PC-3 (cell line): Measurements from ENCODE around the gene OSMR. TPM values are rescaled to one million over a fixed set of nuclear protein-coding genes. Genes with fewer than 3 reads are reported as not detected.

Experiments
- ATAC-seq: fragments of 200-7000 bp; cut with Tn5 transposase; 2 replicates; pipeline ENCODE4 v1.9.1; 2020; ENCODE audit warnings: mild to moderate bottlenecking, moderate library complexity
- BruUV-seq: library from RNA; stranded (reverse); fragments of 400-500 nt; replicated peaks from 2 replicates; lab custom pipeline; 2021; lab: Mats Ljungman, UMichigan
- CTCF ChIA-PET: fragments of 300-600 bp; sonication (Branson Sonifier 250); formaldehyde crosslinking; loops from one replicate; lab custom pipeline; 2022; ENCODE audit warnings: antibody characterized with exemption; lab: Charles Lee
- POLR2A ChIA-PET: fragments of 300-600 bp; sonication (Branson Sonifier 250); formaldehyde crosslinking; loops from one replicate; lab custom pipeline; 2022; ENCODE audit warnings: antibody characterized with exemption; ENCODE audit not compliant: unreplicated experiment; lab: Charles Lee
- DNase-seq: peaks from one replicate; pipeline ENCODE4 v3.0.0-alpha.2; 2015
- H2AFZ ChIP-seq: fragments of 300-600 bp; sonication (generic); 2 replicates; pipeline ENCODE4 v1.6.0; 2016; ENCODE audit warnings: antibody characterized with exemption, low read length
- H3F3A ChIP-seq: fragments of 300-600 bp; sonication (generic); one replicate; pipeline ENCODE4 v1.6.0; 2017; ENCODE audit warnings: antibody characterized with exemption, low read length, control low read depth, mild to moderate bottlenecking; ENCODE audit not compliant: unreplicated experiment
- H3K27ac ChIP-seq: fragments of 300-600 bp; sonication (generic); 2 replicates; pipeline ENCODE4 v1.5.1; 2016; ENCODE audit warnings: mild to moderate bottlenecking, low read length
- H3K27me3 ChIP-seq: fragments of 300-600 bp; sonication (generic); 2 replicates; pipeline ENCODE4 v1.6.1; 2016; ENCODE audit warnings: low read length, mixed read lengths
- H3K36me3 ChIP-seq: fragments of 300-600 bp; sonication (generic); 2 replicates; pipeline ENCODE4 v1.6.1; 2016; ENCODE audit warnings: low read depth, mixed run types, low read length, mixed read lengths
- H3K4me1 ChIP-seq: fragments of 300-600 bp; sonication (generic); 2 replicates; pipeline ENCODE4 v1.5.1; 2016; ENCODE audit warnings: low read length; ENCODE audit not compliant: insufficient read depth
- H3K4me2 ChIP-seq: fragments of 300-600 bp; sonication (generic); 2 replicates; pipeline ENCODE4 v1.6.0; 2016; ENCODE audit warnings: low read length
- H3K4me3 ChIP-seq: fragments of 300-600 bp; sonication (generic); 2 replicates; pipeline ENCODE4 v1.5.1; 2016; ENCODE audit warnings: mild to moderate bottlenecking, low read length, mixed read lengths
- H3K79me2 ChIP-seq: fragments of 300-600 bp; sonication (generic); 2 replicates; pipeline ENCODE4 v1.6.1; 2017; ENCODE audit warnings: low read length, mixed read lengths
- H3K9ac ChIP-seq: fragments of 300-600 bp; sonication (generic); 2 replicates; pipeline ENCODE4 v1.6.0; 2016; ENCODE audit warnings: mild to moderate bottlenecking, low read length
- H3K9me2 ChIP-seq: fragments of 300-600 bp; sonication (generic); replicated peaks from 2 replicates; pipeline ENCODE4 v1.6.1; 2016; ENCODE audit warnings: mixed run types, low read length, mixed read lengths
- H3K9me3 ChIP-seq: fragments of 300-600 bp; sonication (generic); 2 replicates; pipeline ENCODE4 v1.6.1; 2016; ENCODE audit warnings: low read length, mixed read lengths
- H4K20me1 ChIP-seq: fragments of 300-600 bp; sonication (generic); 2 replicates; pipeline ENCODE4 v1.6.1; 2016; ENCODE audit warnings: low read length, mixed read lengths
- EZH2 ChIP-seq: fragments of 300-600 bp; sonication (generic); IDR thresholded peaks from one replicate; pipeline ENCODE4 v1.6.1; 2017; ENCODE audit warnings: antibody characterized with exemption, mild to moderate bottlenecking, low read length; ENCODE audit not compliant: unreplicated experiment
- EZH2phosphoT487 ChIP-seq: fragments of 300-600 bp; sonication (generic); IDR thresholded peaks from 2 replicates; pipeline ENCODE4 v1.6.1; 2018; ENCODE audit warnings: mild to moderate bottlenecking, antibody characterized with exemption, low read length, borderline replicate concordance
- intact Hi-C: fragments of 100-400 bp; cut with micrococcal nuclease; formaldehyde crosslinking; loops from 2 replicates; pipeline ENCODE4 v1.9.0; 2023
- total RNA-seq: library from RNA; depleted of rRNA; stranded (reverse); fragments of >200 nt; gene quantifications from 2 replicates; pipeline ENCODE4 v1.2.3, GENCODE V29; 2014
- TF ChIP-seq, protein P1 (sequence below): fragments of 300-600 bp; sonication (generic); conservative IDR thresholded peaks from 2 replicates; pipeline ENCODE4 v1.5.1; 2017; ENCODE audit warnings: antibody characterized with exemption, low read depth, mild to moderate bottlenecking, low read length

OSMR gene
- total RNA-seq, 1 experiment from 2014 or later = 13.7 TPM

DNA sequence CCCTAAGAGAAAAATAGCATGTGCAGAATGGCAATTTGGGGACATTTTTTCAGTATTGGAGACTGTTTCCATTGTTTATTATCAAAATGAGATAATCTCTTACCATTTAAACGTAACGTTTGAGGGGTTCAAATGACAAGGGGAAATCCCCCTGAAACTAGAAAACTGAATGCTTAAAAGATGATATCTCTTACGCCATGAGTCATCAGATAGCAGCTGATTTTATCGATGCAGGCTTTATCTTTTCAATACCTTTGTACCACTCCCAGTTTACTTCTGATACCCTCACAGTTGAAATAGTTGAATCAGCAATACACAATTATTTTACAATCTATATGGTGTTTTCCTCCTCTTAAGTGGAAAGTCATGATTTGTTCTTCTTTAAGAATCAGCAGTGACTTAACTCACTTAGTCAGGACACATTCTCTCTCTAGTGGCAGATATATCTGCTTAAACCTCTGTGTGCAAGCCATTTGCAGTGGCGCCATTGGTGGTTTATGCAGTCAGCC is 29.2 kb downstream of the OSMR start:
- intact Hi-C loops = no loop called here
- Histone ChIP-seq H3K4me2 (no peak overlapping the region), H3K27me3 (no peaks in the 10 kb centered on the region), H3K9me3 (no peaks in the 10 kb centered on the region), H3K9ac (no peak overlapping the region), H4K20me1 (no peaks in the 10 kb centered on the region; the same call in 1 of the 2 replicates), H3K9me2 (no peaks in the 10 kb centered on the region), H3K4me3 (no peak overlapping the region), H3K36me3 (peaks cover 30% of the 10 kb centered on the region), H3F3A (peaks cover 4% of the 10 kb centered on the region), H3K4me1 (peaks cover 32% of the 10 kb centered on the region), H3K79me2 (peaks cover 25% of the 10 kb centered on the region), H2AFZ (no peak overlapping the region), H3K27ac (no peak overlapping the region)
- ChIA-PET CTCF (no interaction called here), POLR2A (no interaction called here)
- no peak for DNase-seq
- no peak for ATAC-seq
- BruUV-seq = no TSS peak
- TF ChIP-seq EZH2 = no peak
- TF ChIP-seq EZH2phosphoT487 = no peak

DNA sequence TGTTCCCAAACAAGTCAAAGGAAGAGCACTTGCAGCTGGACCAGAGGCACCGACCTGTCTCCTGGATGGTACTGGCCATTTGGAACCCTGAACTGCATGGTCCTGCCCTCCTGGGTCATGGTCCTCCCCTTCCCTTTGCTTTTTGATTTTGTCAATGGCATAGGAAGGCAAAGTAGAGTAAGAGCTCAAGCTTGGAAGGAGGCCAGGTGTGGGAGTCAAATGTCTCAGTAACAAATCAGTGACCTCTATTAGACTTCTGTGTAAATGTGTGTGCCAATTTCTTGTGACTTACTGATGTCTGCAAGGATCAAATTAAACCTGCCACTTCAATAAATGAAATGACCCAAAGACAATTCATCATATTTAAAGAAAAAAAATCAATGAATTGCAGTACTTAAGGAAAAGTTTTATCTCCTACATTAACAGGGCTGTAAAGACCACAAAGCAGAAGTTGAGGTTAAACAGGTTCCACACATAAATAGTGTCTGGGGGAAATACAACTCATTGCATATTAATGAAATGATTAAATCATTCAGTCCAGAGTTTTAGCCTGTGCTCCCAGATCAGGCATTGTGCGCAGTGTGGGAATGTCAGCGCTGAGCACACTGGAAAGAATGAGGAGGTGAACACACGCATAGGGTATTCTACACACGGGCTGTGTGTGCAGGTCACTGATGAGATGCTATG is 32.7 kb downstream of the OSMR start:
- H4K20me1 ChIP-seq = no peaks in the 10 kb centered on the region; the same call in 1 of the 2 replicates
- no peak overlapping the region for H3K4me2 ChIP-seq
- DNase-seq (no peak), ATAC-seq (no peak)
- TF ChIP-seq EZH2phosphoT487 (no peak), EZH2 (no peak)
- TF ChIP-seq, protein P1, sequence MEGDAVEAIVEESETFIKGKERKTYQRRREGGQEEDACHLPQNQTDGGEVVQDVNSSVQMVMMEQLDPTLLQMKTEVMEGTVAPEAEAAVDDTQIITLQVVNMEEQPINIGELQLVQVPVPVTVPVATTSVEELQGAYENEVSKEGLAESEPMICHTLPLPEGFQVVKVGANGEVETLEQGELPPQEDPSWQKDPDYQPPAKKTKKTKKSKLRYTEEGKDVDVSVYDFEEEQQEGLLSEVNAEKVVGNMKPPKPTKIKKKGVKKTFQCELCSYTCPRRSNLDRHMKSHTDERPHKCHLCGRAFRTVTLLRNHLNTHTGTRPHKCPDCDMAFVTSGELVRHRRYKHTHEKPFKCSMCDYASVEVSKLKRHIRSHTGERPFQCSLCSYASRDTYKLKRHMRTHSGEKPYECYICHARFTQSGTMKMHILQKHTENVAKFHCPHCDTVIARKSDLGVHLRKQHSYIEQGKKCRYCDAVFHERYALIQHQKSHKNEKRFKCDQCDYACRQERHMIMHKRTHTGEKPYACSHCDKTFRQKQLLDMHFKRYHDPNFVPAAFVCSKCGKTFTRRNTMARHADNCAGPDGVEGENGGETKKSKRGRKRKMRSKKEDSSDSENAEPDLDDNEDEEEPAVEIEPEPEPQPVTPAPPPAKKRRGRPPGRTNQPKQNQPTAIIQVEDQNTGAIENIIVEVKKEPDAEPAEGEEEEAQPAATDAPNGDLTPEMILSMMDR = no peak
- H3K4me3 ChIP-seq = no peak overlapping the region
- CTCF ChIA-PET = no interaction called here
- intact Hi-C loops = no loop called here
- H3K79me2 ChIP-seq = peaks cover 19% of the 10 kb centered on the region
- H3F3A ChIP-seq = no peaks in the 10 kb centered on the region
- no peaks in the 10 kb centered on the region for H3K9me2 ChIP-seq
- BruUV-seq = no TSS peak
- H3K27me3 ChIP-seq = no peaks in the 10 kb centered on the region
- peaks cover 38% of the 10 kb centered on the region for H3K36me3 ChIP-seq
- H3K9ac ChIP-seq = no peak overlapping the region
- no peaks in the 10 kb centered on the region for H3K9me3 ChIP-seq
- H3K4me1 ChIP-seq = peaks cover 5% of the 10 kb centered on the region; the same call in 1 of the 2 replicates
- no peak overlapping the region for H3K27ac ChIP-seq
- H2AFZ ChIP-seq = no peak overlapping the region
- POLR2A ChIA-PET = no interaction called here

DNA sequence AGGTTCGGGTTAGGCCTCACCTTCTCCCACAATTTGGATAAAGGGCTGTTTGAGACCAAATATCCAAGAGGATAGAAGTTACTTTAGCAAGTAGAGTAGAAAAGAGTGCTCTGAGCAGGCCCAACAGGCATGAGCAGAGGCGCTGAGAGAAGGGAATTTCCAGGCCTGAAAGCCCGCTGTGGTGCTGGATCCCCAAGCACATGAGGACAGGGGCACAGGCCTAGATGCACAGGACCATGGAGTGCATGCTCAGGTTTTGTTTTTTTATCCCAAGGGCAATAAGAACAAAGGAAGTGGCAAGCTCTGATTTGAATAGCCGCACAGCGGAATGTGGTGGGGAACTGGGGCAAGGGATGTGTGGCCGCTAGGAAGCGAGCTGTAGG is 33.3 kb downstream of the OSMR start:
- H3K4me2 ChIP-seq = no peak overlapping the region
- DNase-seq (no peak), ATAC-seq (no peak)
- H3K79me2 ChIP-seq = peaks cover 15% of the 10 kb centered on the region
- CTCF ChIA-PET = no interaction called here
- no peaks in the 10 kb centered on the region; the same call in 1 of the 2 replicates for H4K20me1 ChIP-seq
- no peaks in the 10 kb centered on the region for H3K27me3 ChIP-seq
- no peak overlapping the region for H2AFZ ChIP-seq
- peaks cover 5% of the 10 kb centered on the region; the same call in 1 of the 2 replicates for H3K4me1 ChIP-seq
- H3K27ac ChIP-seq = no peak overlapping the region
- H3K9me2 ChIP-seq = no peaks in the 10 kb centered on the region
- no peaks in the 10 kb centered on the region for H3K9me3 ChIP-seq
- no peak for TF ChIP-seq EZH2
- TF ChIP-seq EZH2phosphoT487 = no peak
- TF ChIP-seq, protein P1 = no peak
- no peaks in the 10 kb centered on the region for H3F3A ChIP-seq
- no peak overlapping the region for H3K9ac ChIP-seq
- H3K36me3 ChIP-seq = peaks cover 43% of the 10 kb centered on the region
- BruUV-seq = no TSS peak
- H3K4me3 ChIP-seq = no peak overlapping the region
- intact Hi-C loops = no loop called here
- POLR2A ChIA-PET = no interaction called here
